CD4-positive, alpha-beta T cell treated with Interleukin-4 for 1 hour (primary cell): ENCODE measurements around the gene TIMP2.
A peak's percentile ranks its signal among the peaks of the same experiment; 100 is the strongest.
"Not testable (repeated sequence)": the region's sequence is repeated elsewhere in the genome, so short reads cannot be mapped to it uniquely, and the experiment has no call there.

Experiments used
- DNase-seq, 2 donors: peaks; one replicate each; pipeline ENCODE4 v3.0.0-alpha.2; 2020 to 2022

Gene TIMP2

DNA sequence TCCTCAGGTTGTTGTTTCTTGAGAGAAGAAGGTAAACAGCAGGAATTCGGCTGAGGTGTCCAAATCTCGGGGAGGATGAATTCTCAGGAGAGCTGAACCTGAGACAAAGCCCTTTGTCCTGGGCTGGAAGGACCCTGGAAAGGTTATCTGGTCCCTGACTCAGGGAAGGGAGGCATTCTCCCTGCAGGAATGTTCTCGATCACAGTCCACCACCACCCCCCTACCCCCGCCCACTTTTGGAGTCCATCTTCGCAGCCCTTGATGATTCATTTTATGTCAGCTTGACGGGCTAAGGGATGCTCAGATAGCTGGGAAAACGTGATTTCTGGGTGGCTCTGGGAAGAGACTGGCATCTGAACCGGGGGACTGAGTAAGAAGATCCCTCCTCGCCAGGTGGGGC, 20.8 kb downstream of the TIMP2 start:
- no peak for DNase-seq

DNA sequence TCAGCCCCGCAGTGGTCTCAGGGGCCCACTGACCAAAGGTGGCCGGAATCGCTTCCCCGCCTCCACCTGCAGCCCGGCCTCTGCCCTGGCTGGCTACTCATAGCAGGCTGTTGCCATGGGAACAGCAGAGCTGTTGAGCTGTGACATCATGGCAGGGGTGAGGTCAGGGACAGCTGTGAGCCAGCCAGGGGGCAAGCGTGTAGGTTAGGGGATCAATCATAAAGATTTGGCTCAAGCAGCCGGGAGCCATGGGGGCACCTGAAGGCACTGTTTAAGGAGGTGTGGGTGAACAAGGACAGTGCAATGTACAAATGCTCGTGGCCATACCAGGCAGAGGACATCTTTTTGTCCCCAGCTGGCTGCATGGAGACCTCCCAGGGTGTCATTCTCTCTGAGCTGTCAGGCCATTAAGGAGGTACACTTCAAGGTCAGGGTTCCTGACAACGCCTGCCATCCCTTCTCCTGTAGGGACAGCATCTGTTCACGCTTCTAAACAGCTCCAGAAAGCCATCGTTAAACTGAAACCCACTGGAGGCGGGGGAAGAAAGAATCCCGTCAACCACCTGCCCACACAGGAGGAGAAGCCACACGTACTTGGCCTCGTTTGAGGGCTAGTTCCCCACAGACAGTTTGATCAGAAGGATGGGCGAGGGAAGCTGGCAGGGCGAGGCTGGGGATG, 21.9 kb downstream of the TIMP2 start, which contains the start of gene CEP295NL:
CEP295NL (minus strand) TSS at position 101 of the 679 bp plus-strand sequence. CDS start 1,373 bp downstream, outside the sequence.
- no peak for DNase-seq

DNA sequence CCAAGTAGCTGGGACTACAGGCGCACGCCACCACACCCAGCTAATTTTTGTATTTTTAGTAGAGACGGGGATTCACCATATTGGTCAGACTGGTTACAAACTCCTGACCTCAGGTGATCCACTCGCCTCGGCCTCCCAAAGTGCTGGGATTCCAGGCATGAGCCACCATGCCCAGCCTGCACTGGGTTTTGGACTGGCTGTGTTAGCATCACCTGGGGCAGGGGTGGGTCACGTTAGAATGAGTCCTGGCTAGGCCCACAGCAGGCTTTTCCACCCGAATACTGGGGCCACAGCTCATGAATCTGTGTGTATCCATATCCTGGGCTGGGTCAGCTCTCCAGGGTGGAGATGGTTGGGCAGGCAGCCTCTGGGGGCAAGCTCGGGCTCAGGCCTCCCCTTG, 23.0 kb downstream of the TIMP2 start:
- not testable (repeated sequence) for DNase-seq

DNA sequence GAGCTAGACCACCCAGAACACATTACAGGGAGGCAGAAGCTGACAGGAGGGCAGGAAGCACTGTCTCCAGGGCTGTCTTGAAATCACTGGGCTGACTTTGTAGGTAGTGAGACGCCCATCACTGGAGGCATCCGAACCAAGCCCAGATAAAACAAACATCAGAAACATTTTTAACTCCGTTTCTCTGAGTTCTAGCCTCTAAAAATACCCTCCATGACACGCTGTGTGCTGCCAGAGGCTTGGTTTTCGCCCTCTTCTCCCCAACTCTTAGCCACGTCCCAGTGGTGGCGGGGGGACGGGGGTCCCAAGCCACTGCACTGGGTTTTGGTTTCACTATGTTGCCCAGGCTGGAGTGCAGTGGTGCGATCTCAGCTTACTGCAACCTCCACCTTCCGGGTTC, 23.4 kb downstream of the TIMP2 start:
- no peak for DNase-seq

DNA sequence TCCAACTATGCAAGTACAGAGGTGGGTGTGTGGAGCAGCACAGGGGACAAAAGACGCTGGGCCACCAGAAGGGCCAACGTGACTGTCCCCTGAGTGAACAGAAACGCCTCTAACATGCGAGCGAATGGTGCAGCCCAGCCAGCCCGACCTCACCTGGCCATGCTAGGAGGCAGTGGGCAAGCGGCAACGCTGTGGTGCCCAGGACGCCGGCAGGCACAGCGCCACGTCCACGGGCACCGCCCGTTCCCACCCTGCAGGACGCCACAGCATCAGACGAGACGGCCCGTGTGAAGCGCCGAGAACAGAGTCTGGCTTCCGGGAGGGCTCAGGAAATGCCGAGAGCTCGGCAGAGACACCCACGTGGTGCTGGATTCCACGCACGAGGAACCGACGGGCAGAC, 24.4 kb downstream of the TIMP2 start:
- DNase-seq: no peak

DNA sequence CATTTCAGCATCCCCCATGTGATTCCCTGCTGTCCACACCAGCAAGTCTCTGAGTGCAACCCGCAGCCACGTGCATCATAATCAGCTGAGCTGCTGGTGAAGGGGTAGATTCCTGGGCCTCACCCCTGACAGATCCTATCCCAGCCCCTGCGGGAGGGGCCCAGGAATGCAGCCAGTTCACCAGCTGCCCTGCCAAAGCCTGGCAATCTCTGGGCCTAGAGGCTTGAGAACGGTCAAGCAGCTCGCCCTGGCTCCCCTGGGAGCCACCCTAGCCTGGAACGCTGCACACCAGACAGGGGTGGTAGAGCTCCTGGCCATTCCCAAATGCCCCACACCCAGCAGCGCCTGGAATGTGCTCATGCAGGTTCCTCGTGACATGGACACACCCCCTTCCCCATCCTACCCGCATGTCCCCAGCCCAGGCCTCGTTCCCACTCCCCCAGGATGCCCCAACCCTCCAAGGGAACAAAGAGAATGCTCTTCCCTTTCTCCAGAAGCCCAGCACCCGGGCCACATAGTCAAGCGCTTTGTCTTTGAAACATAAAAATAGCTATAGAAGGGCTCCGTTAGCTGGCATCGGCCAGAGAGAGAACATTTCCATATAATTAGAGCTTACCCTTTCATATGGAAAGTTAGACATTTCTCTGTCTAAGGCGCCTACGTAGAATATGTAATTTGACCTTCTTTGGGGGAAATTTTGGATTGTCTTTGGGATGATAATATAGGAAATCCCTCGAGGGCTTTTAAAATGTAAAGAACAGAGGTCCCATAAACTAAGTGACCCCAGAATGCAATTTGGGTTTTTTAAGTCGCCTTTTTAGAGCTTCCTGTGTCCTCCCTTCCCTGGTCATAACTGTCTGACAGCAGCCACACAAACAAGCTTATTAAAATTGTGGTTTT, 25.6 kb downstream of the TIMP2 start:
- no peak for DNase-seq

DNA sequence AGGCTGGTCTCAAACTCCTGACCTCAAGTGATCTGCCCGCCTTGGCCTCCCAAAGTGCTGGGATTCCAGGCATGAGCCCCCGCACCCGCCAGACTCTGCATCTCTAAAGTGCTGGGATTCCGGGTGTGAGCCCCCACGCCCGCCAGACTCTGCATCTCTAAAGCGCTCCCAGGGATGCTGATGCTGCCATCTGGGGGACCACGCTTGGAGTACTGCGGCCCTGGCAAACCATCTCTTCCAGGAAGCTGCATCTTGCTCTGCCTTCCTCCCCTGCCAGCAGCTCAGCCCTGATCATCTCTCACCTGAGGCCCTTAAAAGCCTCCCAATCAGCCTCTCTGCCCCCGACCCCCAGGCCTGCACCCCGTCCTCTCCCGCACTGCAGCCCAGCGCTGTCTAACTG, 26.2 kb downstream of the TIMP2 start:
- no peak for DNase-seq

DNA sequence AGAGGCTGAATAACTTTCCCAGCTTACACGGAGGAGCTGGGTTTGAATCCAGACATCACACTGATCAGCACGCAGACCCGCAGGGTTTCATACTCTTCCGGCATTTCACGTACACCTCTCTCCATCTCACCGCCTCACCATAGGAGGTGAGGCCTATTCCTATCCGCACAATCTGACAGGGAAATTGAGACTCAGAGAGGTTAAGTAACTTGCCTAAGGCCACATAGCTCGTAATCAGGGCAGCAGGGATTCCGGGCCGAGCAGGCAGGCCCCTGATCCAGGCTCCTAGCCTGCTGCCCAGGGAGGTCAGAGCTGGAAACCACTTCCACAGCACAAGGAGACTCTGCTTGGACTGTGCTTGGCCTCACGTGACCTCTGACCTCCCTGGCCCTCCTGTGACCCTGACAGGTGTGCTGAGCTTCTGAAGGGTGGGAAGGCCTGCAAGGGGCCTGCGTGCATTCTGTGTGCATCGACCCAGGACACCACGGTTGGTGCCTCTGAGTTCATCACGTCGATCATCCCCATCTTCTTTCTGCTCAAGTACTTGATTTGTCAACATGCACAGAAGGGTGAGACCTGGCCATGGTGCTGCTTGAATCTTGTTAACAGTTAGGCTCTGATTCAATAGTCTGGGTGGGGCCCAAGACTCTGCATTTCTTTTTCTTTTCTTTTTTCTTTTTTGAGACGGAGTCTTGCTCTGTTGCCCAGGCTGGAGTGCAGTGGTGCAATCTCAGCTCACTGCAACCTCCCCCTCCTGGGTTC, 26.9 kb downstream of the TIMP2 start:
- no peak for DNase-seq

DNA sequence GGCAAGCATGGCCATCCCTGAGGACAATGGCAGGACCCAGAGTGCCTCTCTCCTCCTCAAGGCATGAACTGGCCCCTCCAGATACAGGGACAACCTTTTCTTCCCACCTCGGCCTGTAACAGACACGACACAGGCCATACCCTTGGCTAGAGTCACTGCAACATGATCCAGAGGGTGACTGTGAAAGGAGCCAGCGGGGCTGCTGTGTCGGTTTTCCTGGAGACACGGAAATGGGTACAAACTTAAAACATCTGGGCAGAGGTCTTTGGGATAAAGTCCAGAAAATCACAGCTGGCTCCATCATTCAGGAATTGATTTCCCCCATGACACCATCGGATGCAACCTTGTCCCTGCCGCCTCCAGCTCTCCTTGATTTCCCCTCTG, 27.5 kb downstream of the TIMP2 start:
- no peak for DNase-seq

DNA sequence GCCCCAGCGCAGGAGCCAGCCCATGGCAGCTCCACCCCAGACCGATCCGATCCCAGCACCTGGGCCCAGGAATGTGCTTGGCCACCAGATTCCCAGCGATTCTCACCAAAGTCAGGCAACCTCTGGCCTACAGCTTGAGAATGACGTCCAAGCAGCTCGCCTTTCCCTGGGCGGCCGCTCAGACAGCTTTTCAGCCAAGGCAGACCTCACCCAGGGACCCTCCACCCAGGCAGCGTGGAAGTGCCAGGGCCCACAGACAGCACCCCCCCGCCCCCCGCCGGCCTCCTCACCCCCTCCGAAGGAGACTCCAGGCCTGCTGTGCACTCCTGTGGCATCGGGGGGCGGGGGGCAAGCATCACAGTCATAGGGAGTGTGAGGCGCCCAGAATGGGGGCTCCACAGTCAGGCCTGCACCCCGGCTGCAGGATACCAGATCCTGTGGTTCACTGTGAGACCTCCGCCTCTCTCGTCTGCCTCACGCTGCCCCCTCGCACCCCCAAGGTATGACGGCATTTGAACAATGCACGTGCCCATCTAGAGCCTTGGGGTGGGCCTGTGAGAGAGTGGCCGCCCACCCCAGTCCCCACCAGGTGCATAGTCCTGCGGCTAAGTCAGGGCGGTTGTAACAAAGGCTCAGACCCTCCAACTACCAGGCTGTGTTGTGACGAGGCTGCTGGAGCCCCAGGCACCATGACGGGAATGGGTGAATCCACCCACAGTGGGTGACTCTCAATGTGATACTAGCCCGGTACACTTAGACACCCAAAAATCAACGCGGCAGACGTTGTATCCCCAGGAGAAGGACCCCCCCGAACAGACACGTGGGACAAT, 28.1 kb downstream of the TIMP2 start:
- DNase-seq: no peak

DNA sequence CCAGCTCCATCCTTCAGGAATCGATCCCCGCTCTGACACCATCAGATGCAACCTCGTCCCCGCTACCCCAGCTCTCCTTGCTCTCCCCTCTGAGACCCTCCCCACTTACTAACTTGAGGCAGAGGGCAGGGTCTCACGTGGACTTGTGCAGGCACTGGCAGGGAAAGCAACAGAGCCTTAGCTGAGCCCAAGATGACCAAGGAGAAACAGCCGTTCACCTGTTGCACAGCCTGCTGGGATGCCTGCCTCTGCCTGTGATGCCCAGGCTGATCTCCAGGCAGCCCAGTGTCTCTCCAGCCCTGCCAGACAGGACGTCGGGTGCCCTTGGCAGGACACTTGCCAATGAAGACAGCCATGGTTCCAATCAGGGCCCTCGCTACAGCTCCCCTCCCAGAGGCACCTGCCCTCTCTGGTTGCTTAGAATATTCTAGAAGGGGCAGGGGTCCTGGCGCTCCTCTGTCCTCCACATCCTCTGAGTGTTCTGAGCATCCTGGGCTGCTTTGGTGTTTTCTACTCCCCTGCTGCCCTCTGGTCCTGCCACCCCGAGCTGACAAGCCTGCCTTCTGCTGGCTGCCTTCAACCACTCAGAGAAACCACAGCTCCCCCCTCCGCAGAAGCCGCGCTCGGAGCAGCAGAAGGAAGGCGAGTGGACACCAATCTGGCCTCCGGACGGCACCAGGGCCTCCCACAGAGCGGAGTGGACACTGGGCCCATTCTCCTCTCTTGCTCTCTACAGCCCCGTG, 28.9 kb downstream of the TIMP2 start:
- no peak for DNase-seq

DNA sequence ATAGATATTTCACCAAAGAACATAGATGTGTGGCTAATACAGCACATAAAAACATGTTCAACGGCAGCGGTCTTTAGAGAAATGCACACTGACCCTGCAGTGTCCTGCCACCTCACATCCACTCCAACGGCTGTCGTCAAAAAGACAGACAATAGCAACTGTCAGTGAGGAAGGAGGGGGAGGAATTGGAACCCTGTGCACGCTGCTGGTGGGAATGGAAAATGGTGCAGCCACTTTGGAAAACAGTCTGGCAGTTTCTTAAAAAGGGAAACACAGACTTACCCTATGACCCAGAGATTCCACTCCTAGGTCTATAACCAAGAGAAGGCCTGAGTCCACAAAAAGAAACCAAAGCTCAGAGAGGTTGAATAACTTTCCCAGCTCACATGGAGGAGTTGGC, 29.9 kb downstream of the TIMP2 start:
- no peak for DNase-seq

DNA sequence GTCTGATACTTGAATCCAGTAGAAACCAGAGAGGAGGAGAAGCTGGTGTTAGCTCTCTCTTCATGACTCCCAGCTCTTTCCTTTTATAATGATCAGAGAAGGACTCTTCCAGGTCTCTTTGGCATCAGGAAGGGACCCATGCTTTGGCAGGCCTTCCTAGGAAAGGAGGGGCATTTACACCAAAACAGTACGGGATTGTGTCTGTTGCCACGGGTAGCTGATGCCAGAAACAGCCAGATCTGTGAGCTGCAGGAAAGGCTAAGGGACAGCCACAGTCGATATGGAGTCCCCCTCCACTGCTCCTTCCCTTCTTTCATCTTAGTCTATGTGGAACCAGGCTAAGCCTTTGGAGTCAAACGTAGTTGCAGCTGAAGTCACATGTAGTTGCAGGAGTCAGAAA, 31.5 kb downstream of the TIMP2 start:
- no peak for DNase-seq

DNA sequence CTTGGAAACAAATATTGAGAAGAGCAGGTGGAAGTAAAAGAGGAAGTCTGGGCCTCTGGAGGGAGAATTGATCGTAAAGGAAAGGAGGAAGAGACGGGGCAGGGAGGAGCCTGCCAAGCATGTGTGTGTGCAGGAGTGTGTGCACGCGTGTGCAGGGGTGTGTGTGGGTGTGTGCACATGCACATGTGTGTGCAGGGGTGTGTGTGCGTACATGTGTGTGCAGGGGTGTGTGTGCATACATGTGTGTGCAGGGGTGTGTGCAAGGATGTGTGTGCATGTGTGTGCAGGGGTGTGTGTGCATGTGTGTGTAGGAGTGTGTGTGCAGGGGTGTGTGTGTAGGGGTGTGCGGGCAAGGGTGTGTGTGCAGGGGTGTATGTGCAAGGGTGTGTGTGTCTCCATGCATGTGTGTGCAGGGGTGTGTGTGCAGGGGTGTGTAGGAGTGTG, 32.2 kb downstream of the TIMP2 start:
- no peak for DNase-seq

DNA sequence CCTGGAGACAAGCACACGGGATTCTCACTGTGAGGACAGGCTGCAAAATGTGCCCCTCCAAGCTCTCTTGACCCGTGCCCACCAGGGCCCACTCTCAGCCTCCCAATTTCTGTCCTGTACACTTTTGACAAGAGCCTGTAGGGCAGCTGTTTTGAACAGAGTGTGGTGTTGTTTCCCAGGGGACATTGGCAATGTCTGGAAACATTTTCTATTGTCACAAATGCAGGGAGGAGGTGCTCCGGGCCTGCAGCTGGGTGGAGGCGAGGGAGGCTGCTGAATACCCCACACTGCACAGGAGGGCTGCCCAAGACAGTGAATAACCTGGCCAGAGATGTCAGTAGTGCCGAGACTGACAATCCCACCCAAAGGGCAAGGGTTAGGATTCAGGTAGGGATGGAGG, 32.7 kb downstream of the TIMP2 start:
- no peak for DNase-seq

DNA sequence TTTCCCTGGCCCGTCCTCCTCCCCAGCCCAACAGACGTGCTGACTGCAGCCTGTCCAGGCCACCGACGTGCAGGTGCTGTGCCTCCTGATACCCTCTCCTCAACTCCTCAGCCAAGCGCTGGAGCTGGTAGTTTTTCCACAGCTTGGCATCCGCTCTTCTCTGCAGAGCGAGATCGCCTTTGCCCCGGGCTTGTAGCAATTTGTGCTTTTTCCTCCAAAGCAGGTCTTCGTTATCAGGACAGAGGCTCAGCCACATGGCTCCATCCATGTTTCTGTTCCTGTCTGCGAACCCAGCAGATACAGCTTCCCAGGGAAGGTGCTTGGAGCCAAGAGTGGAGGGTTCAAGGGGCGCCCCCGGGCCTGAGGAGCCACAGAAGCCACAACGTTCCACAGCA, 33.1 kb downstream of the TIMP2 start:
- no peak for DNase-seq

DNA sequence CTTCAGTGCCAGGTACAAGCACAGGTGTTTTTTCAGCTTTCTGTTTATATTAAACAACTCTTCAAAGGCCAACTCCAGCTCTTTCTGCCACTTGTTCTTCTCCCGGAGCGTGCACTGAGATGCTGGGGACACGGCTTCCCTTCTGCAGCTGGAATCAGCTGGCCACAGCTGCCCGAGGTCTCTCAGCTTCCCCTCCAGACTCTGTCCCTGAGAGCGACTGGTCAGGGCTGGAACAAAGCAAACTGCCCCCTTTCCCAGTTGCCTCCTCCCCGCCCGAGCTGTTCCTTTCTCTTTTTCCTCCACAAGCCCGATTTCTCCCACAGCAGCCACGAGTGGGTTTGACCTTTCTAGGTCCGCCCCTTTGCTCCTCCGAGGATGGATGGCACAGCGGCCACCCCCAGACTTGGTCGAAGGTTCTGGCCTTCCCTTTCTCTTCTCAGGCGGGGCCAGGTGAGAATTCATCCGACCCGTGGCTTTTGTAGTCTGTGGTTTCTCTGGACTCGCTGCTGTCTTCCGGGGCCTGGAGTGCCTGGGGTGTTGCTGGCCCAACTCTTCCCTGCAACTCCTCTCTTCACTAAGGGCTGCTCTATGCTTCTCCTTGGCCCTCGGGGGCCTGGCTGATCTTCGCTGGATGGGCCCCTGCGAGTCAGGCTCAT, 33.7 kb downstream of the TIMP2 start:
- DNase-seq: no peak

DNA sequence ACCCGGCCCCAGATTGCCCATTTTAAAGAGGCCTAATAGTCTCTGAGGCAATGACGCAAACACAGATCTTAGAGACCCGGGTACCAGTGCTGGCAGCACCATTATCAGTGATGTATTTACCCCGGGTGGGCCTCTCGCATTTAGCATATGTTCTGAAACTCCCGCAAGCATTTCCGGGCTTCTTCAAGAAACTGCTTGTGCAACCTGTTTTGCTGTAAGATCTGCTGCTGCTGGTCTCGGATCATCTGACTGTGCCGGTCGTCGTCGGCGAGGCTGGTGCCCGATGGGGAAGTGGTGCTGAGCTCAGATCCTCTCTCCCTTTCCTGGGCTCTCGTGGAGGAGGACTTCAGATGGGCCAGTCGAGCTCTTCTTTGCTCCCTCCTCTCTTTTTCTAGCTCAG, 34.7 kb downstream of the TIMP2 start:
- DNase-seq: peak; percentile 55 to 81

DNA sequence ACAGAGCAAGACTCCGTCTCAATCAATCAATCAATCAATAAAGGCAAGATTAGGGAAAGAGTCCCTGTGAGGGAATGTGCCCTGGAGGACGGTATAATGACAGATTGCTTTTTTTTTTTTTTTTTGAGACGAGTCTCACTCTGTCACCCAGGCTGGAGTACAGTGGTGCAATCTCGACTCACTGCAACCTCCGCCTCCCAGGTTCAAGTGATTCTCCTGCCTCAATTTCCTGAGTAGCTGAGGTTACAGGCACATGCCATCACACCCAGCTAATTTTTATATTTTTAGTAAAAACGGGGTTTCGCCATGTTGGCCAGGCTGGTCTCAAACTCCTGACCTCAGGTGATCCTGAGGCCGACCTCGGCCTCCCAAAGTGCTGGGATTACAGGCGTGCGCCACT, 35.1 kb downstream of the TIMP2 start:
- DNase-seq: not testable (repeated sequence)

DNA sequence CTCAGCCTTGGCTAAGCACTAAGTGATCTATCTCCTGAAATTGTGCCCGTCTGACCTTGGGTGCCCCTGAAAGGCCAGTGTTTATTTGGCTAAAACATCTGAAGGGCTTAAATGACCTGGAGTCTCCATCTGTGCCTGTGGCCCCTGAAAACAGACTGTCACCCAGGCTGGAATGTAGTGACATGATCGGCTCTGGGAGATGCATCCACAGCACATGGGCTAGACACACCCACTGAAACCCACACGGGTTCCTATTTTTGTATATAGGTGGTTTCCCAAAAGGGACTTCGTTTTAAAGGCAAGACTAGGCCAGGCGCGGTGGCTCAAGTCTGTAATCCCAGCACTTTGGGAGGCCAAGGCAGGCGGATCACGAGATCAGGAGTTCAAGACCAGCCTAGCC, 35.7 kb downstream of the TIMP2 start:
- peak; percentile 25 to 69 for DNase-seq

DNA sequence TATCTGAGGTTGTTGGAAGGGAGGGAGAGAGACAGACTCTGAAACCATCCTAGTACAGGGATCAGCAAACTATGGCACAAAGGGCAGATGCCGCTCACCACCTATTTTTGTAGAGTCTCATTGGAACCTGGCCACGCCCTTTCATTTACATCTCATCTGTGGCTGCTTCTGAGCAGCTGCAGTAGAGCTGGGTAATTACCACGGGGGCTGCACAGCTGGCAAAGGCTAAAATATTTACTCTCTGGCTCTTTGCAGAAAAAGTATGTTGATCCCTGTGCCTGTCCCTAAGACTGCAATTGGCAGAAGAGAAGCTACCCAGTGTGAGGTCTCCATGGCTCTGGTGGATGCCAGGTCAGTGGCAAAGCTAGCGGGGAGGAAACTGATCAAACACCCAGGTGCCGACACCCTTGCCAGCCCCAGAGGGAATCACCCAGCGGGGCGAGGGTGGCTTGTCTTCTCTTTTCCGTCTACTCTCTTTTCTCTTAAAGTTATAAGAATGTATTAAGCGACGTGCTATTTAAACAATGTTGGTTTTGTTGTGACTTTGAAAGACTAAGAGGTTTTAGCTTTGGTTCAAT, 36.2 kb downstream of the TIMP2 start:
- peak in 1 of 2 donors; percentile 18 for DNase-seq
